K562 (cell line): ENCODE results near the gene SLC35D3. TPM values are rescaled to one million over a fixed set of nuclear protein-coding genes. Genes with fewer than 3 reads are reported as not detected.

Source experiments
- FOSL1 ChIP-seq: fragments of 200-800 bp; sonication (Bioruptor generic); conservative IDR thresholded peaks from 2 replicates; pipeline ENCODE4 v1.6.1; 2016; ENCODE audit warnings: missing genetic modification characterization, missing compliant biosample characterization
- L3MBTL2 ChIP-seq: fragments of 450-650 bp; IDR thresholded peaks from 2 replicates; pipeline ENCODE4 v1.6.1; 2016; ENCODE audit warnings: mild to moderate bottlenecking, moderate library complexity
- MAFK ChIP-seq: IDR thresholded peaks from 2 replicates; pipeline ENCODE4 v1.6.1; 2011; ENCODE audit warnings: low read length, improper control_type of control experiment
- NFE2L1 ChIP-seq: fragments of 450-650 bp; IDR thresholded peaks from 2 replicates; pipeline ENCODE4 v1.6.1; 2016; ENCODE audit warnings: missing genetic modification characterization, low read depth, mild to moderate bottlenecking, missing compliant biosample characterization, moderate library complexity, borderline replicate concordance
- RAD51 ChIP-seq: fragments of 450-650 bp; IDR thresholded peaks from 2 replicates; pipeline ENCODE4 v1.7.1; 2016; ENCODE audit warnings: low read depth, mild to moderate bottlenecking, borderline replicate concordance
- ZBTB7A ChIP-seq: IDR thresholded peaks from 2 replicates; pipeline ENCODE4 v1.6.1; 2011; ENCODE audit warnings: low read depth, mild to moderate bottlenecking, low read length, moderate library complexity, borderline replicate concordance; ENCODE audit not compliant: control insufficient read depth
- polyA plus RNA-seq, 8 experiments: library from polyadenylated mRNA; depleted of rRNA in 4 of 8; stranded (reverse) in 5 of 8; unstranded in 3 of 8; fragments of >200 nt; fragmentation: Nextera tagmentation in 2 of 8; fragmentation: Illumina TruSeq in 1 of 8; extraction: Ambion mirVana in 2 of 8; extraction: Trizol in 1 of 8; gene quantifications; 2 replicates each; pipeline versions ENCODE4 v1.2.1 to v1.2.3, GENCODE V29; 2011 to 2014; ENCODE audit warnings: inconsistent platforms in 1 of 8, missing spikeins in 1 of 8
- total RNA-seq, 7 experiments: library from RNA; depleted of rRNA in 6 of 7; stranded (reverse); fragments of >200 nt in 6 of 7; fragmentation: Illumina TruSeq in 2 of 7; extraction: Trizol in 2 of 7; gene quantifications; 2 replicates each; pipeline versions ENCODE4 v1.2.1 to v1.2.3, GENCODE V29; 2011 to 2021; ENCODE audit warnings: low replicate concordance in 1 of 7
- TF ChIP-seq, protein P1 (sequence below): fragments of 450-650 bp; IDR thresholded peaks from 2 replicates; pipeline ENCODE4 v1.6.1; 2016; ENCODE audit warnings: mild to moderate bottlenecking, moderate library complexity
- TF ChIP-seq, protein P2 (sequence below): fragments of 250-450 bp; sonication (Bioruptor Pico); IDR thresholded peaks from 2 replicates; pipeline ENCODE4 v1.4.0; 2020; ENCODE audit warnings: mild to moderate bottlenecking, moderate library complexity
- TF ChIP-seq, protein P3 (sequence below): sonication (generic); formaldehyde crosslinking; IDR thresholded peaks from 2 replicates; pipeline ENCODE4 v1.8.1; 2023; ENCODE audit warnings: mild to moderate bottlenecking, missing genetic modification reagents

SLC35D3 gene
- total and polyA plus RNA-seq, 9 of the 15 experiments (the other 6 are each of a cell fraction or from before 2014, with no cell fraction given), result not detected

DNA sequence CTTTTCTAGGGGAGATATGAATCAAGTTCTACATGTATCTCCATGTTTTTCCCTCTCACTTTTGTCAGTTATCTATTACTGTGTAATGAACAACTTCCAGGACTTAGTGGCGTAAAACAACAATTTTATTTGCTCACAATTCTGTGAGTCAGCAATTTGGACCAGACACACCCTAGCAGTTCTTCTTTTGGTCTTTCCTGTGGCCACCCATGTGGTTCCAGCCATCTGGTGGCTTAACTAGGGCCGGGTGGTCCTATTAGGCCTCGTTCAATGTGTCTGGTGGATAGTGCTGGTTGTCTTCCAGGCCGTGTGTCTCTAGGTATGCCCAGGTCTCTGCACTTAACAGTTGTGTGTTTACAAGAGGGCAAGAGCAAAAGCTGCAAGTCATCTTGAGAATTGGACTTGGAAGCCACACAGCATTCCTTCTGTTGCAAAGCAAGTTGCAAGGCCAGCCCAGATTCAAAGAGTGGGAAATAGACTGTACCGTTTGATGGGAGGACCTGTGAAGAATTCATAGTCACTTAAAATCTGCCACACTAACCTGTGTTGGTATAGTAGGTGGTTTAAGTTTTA is 20.8 kb upstream of the SLC35D3 start (continued):
- TF ChIP-seq, protein P1, sequence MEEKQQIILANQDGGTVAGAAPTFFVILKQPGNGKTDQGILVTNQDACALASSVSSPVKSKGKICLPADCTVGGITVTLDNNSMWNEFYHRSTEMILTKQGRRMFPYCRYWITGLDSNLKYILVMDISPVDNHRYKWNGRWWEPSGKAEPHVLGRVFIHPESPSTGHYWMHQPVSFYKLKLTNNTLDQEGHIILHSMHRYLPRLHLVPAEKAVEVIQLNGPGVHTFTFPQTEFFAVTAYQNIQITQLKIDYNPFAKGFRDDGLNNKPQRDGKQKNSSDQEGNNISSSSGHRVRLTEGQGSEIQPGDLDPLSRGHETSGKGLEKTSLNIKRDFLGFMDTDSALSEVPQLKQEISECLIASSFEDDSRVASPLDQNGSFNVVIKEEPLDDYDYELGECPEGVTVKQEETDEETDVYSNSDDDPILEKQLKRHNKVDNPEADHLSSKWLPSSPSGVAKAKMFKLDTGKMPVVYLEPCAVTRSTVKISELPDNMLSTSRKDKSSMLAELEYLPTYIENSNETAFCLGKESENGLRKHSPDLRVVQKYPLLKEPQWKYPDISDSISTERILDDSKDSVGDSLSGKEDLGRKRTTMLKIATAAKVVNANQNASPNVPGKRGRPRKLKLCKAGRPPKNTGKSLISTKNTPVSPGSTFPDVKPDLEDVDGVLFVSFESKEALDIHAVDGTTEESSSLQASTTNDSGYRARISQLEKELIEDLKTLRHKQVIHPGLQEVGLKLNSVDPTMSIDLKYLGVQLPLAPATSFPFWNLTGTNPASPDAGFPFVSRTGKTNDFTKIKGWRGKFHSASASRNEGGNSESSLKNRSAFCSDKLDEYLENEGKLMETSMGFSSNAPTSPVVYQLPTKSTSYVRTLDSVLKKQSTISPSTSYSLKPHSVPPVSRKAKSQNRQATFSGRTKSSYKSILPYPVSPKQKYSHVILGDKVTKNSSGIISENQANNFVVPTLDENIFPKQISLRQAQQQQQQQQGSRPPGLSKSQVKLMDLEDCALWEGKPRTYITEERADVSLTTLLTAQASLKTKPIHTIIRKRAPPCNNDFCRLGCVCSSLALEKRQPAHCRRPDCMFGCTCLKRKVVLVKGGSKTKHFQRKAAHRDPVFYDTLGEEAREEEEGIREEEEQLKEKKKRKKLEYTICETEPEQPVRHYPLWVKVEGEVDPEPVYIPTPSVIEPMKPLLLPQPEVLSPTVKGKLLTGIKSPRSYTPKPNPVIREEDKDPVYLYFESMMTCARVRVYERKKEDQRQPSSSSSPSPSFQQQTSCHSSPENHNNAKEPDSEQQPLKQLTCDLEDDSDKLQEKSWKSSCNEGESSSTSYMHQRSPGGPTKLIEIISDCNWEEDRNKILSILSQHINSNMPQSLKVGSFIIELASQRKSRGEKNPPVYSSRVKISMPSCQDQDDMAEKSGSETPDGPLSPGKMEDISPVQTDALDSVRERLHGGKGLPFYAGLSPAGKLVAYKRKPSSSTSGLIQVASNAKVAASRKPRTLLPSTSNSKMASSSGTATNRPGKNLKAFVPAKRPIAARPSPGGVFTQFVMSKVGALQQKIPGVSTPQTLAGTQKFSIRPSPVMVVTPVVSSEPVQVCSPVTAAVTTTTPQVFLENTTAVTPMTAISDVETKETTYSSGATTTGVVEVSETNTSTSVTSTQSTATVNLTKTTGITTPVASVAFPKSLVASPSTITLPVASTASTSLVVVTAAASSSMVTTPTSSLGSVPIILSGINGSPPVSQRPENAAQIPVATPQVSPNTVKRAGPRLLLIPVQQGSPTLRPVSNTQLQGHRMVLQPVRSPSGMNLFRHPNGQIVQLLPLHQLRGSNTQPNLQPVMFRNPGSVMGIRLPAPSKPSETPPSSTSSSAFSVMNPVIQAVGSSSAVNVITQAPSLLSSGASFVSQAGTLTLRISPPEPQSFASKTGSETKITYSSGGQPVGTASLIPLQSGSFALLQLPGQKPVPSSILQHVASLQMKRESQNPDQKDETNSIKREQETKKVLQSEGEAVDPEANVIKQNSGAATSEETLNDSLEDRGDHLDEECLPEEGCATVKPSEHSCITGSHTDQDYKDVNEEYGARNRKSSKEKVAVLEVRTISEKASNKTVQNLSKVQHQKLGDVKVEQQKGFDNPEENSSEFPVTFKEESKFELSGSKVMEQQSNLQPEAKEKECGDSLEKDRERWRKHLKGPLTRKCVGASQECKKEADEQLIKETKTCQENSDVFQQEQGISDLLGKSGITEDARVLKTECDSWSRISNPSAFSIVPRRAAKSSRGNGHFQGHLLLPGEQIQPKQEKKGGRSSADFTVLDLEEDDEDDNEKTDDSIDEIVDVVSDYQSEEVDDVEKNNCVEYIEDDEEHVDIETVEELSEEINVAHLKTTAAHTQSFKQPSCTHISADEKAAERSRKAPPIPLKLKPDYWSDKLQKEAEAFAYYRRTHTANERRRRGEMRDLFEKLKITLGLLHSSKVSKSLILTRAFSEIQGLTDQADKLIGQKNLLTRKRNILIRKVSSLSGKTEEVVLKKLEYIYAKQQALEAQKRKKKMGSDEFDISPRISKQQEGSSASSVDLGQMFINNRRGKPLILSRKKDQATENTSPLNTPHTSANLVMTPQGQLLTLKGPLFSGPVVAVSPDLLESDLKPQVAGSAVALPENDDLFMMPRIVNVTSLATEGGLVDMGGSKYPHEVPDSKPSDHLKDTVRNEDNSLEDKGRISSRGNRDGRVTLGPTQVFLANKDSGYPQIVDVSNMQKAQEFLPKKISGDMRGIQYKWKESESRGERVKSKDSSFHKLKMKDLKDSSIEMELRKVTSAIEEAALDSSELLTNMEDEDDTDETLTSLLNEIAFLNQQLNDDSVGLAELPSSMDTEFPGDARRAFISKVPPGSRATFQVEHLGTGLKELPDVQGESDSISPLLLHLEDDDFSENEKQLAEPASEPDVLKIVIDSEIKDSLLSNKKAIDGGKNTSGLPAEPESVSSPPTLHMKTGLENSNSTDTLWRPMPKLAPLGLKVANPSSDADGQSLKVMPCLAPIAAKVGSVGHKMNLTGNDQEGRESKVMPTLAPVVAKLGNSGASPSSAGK, result peak; percentile 31; the same call in 1 of the 2 replicates
- TF ChIP-seq MAFK, result peak; percentile 77
- TF ChIP-seq, protein P2, sequence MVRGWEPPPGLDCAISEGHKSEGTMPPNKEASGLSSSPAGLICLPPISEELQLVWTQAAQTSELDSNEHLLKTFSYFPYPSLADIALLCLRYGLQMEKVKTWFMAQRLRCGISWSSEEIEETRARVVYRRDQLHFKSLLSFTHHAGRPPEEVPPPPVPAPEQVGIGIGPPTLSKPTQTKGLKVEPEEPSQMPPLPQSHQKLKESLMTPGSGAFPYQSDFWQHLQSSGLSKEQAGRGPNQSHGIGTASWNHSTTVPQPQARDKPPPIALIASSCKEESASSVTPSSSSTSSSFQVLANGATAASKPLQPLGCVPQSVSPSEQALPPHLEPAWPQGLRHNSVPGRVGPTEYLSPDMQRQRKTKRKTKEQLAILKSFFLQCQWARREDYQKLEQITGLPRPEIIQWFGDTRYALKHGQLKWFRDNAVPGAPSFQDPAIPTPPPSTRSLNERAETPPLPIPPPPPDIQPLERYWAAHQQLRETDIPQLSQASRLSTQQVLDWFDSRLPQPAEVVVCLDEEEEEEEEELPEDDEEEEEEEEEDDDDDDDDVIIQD (CRISPR knock-in tag), result no peak
- peak; percentile 55 for TF ChIP-seq NFE2L1
- TF ChIP-seq ZBTB7A, result 0 out of 2 replicates have a peak, but pooled peaks have one; percentile 8
- TF ChIP-seq, protein P3, sequence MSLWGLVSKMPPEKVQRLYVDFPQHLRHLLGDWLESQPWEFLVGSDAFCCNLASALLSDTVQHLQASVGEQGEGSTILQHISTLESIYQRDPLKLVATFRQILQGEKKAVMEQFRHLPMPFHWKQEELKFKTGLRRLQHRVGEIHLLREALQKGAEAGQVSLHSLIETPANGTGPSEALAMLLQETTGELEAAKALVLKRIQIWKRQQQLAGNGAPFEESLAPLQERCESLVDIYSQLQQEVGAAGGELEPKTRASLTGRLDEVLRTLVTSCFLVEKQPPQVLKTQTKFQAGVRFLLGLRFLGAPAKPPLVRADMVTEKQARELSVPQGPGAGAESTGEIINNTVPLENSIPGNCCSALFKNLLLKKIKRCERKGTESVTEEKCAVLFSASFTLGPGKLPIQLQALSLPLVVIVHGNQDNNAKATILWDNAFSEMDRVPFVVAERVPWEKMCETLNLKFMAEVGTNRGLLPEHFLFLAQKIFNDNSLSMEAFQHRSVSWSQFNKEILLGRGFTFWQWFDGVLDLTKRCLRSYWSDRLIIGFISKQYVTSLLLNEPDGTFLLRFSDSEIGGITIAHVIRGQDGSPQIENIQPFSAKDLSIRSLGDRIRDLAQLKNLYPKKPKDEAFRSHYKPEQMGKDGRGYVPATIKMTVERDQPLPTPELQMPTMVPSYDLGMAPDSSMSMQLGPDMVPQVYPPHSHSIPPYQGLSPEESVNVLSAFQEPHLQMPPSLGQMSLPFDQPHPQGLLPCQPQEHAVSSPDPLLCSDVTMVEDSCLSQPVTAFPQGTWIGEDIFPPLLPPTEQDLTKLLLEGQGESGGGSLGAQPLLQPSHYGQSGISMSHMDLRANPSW, result no peak
- TF ChIP-seq FOSL1, result peak; percentile 45
- TF ChIP-seq RAD51, result no peak
- TF ChIP-seq L3MBTL2, result 0 out of 2 replicates have a peak, but pooled peaks have one; percentile 34
